GM18526 (cell line): ENCODE data around the gene LTB4R.

Source experiments
- POLR2A ChIP-seq: IDR thresholded peaks from 3 replicates; pipeline ENCODE4 v1.6.1; 2011; ENCODE audit not compliant: insufficient read length; ENCODE audit errors: extremely low read depth

Gene LTB4R

GRCh38 chr14:24310646-24311604 is at the start of gene LTB4R:
Gene LTB4R, plus strand, starts transcription at chr14:24311502. Its CDS starts 4,150 bp downstream, at chr14:24315652.
- peak; percentile 53 for TF ChIP-seq POLR2A

- no peak for TF ChIP-seq POLR2A
These were observed 49.4 kb upstream of the LTB4R start for GRCh38 chr14:24261969-24262327.

GRCh38 chr14:24262821-24263733 is 48.2 kb upstream of the LTB4R start, which contains the start of gene TGM1:
Gene TGM1, minus strand, starts transcription at chr14:24263177. Its CDS starts 825 bp downstream, at chr14:24262352.
- no peak for TF ChIP-seq POLR2A

GRCh38 chr14:24263848-24264247 is 47.5 kb upstream of the LTB4R start:
- TF ChIP-seq POLR2A = no peak

- no peak for TF ChIP-seq POLR2A
These were observed 47.0 kb upstream of the LTB4R start for GRCh38 chr14:24264298-24264697.

GRCh38 chr14:24266344-24267244 is 44.7 kb upstream of the LTB4R start:
- TF ChIP-seq POLR2A = no peak

- TF ChIP-seq POLR2A = no peak
These were observed 43.8 kb upstream of the LTB4R start for GRCh38 chr14:24267516-24267915.

GRCh38 chr14:24268225-24268624 is 43.1 kb upstream of the LTB4R start:
- TF ChIP-seq POLR2A = no peak

- no peak for TF ChIP-seq POLR2A
These were observed 41.9 kb upstream of the LTB4R start for GRCh38 chr14:24269368-24269767.

GRCh38 chr14:24269910-24270536 is 41.3 kb upstream of the LTB4R start:
- no peak for TF ChIP-seq POLR2A

GRCh38 chr14:24270537-24271133 is 40.7 kb upstream of the LTB4R start:
- no peak for TF ChIP-seq POLR2A

- TF ChIP-seq POLR2A = peak; percentile 61
These were observed 40.0 kb upstream of the LTB4R start, which contains the start of gene RABGGTA for GRCh38 chr14:24271134-24271833. Gene RABGGTA, minus strand, starts transcription at chr14:24271597. Its CDS starts 482 bp downstream, at chr14:24271115.

- TF ChIP-seq POLR2A = no peak
These were observed 39.5 kb upstream of the LTB4R start for GRCh38 chr14:24271834-24272263.
